Stimulated activated CD4-positive, alpha-beta T cell treated with anti-CD3 and anti-CD28 coated beads, Interleukin-1b, Interleukin-23, amount 100 ng/mL, for 48 hours (primary cell): Measurements from ENCODE around the gene MVB12B.

Source experiments
- DNase-seq: peaks from one replicate; pipeline ENCODE4 v3.0.0-alpha.2; 2020

The MVB12B gene

GRCh38 chr9:126304207-126304970 lies 22.2 kb upstream of the MVB12B start:
- no peak for DNase-seq

- DNase-seq, result no peak
Measured at GRCh38 chr9:126304971-126305320, 21.7 kb upstream of the MVB12B start.

- DNase-seq, result no peak
Measured at GRCh38 chr9:126306071-126306647, 20.5 kb upstream of the MVB12B start.

- no peak for DNase-seq
Measured at GRCh38 chr9:126307322-126308061, 19.1 kb upstream of the MVB12B start.

- DNase-seq, result no peak
Measured at GRCh38 chr9:126309427-126310189, 17.0 kb upstream of the MVB12B start.

- no peak for DNase-seq
Measured at GRCh38 chr9:126312584-126313551, 13.8 kb upstream of the MVB12B start.

GRCh38 chr9:126316085-126316655 lies 10.5 kb upstream of the MVB12B start:
- no peak for DNase-seq

GRCh38 chr9:126317513-126317912 lies 9.1 kb upstream of the MVB12B start:
- no peak for DNase-seq

GRCh38 chr9:126318858-126319257 lies 7.8 kb upstream of the MVB12B start:
- DNase-seq, result no peak

- DNase-seq, result no peak
Measured at GRCh38 chr9:126319671-126320070, 7.0 kb upstream of the MVB12B start.

- DNase-seq, result no peak
Measured at GRCh38 chr9:126320158-126320922, 6.3 kb upstream of the MVB12B start.

- no peak for DNase-seq
Measured at GRCh38 chr9:126321742-126322141, 4.9 kb upstream of the MVB12B start.

GRCh38 chr9:126325821-126326220 lies 808 bp upstream of the MVB12B start:
- no peak for DNase-seq

- DNase-seq, result no peak
Measured at GRCh38 chr9:126327006-126327713, 531 bp downstream of the MVB12B start.

GRCh38 chr9:126327714-126328185 lies 1.1 kb downstream of the MVB12B start:
- no peak for DNase-seq

GRCh38 chr9:126328407-126328806 lies 1.8 kb downstream of the MVB12B start:
- DNase-seq, result no peak

- DNase-seq, result no peak
Measured at GRCh38 chr9:126329476-126330275, 3.0 kb downstream of the MVB12B start.

GRCh38 chr9:126330536-126330935 lies 3.9 kb downstream of the MVB12B start:
- DNase-seq, result no peak
